ENCODE data around the gene CCSAP. TPM values are rescaled to one million over a fixed set of nuclear protein-coding genes. Genes with fewer than 3 reads are reported as not detected.

CCSAP gene
- total and polyA plus RNA-seq, 4 donors: 2.1 to 6.6 (median 2.9) TPM

GRCh38 chr1:229352975-229353374 lies 10.1 kb upstream of the CCSAP start:
- Histone ChIP-seq H3K4me1 (ENCODE audit: control insufficient read depth in 1 of 2, insufficient read depth in 2 of 2, low read length in 2 of 2) (no peaks in the 10 kb centered on the region), H3K9me3 (ENCODE audit: control insufficient read depth, low read length) (peaks cover 2% of the 10 kb centered on the region), H3K36me3 (ENCODE audit: control insufficient read depth in 1 of 2, insufficient read depth in 2 of 2, low read length in 1 of 2) (no peaks in the 10 kb centered on the region), H3K27ac (ENCODE audit: low read depth in 1 of 2, low read length in 2 of 2) (no peak overlapping the region), H3K27me3 (ENCODE audit: control insufficient read depth in 1 of 2, insufficient read depth in 2 of 2, low read length in 1 of 2) (no peaks in the 10 kb centered on the region), H3K4me3 (ENCODE audit: low read length in 2 of 2) (no peak overlapping the region)
- DNase-seq: no peak
- intact Hi-C loops (cut with DNase I): no loop called here
- 67 to 78% methylated on average over 2 of the region's 2 CpGs for WGBS, 2 donors
- ATAC-seq (ENCODE audit: low FRiP score): no peak

GRCh38 chr1:229349463-229350385 lies 6.9 kb upstream of the CCSAP start:
- WGBS, 2 donors: 78 to 79% methylated on average over 8 of the region's 8 CpGs
- DNase-seq (no peak), ATAC-seq (ENCODE audit: low FRiP score) (no peak)
- Histone ChIP-seq H3K27ac (ENCODE audit: low read depth in 1 of 2, low read length in 2 of 2) (no peak overlapping the region), H3K9me3 (ENCODE audit: control insufficient read depth, low read length) (no peaks in the 10 kb centered on the region), H3K36me3 (ENCODE audit: control insufficient read depth in 1 of 2, insufficient read depth in 2 of 2, low read length in 1 of 2) (no peaks in the 10 kb centered on the region), H3K27me3 (ENCODE audit: control insufficient read depth in 1 of 2, insufficient read depth in 2 of 2, low read length in 1 of 2) (no peaks in the 10 kb centered on the region), H3K4me3 (ENCODE audit: low read length in 2 of 2) (no peak overlapping the region), H3K4me1 (ENCODE audit: control insufficient read depth in 1 of 2, insufficient read depth in 2 of 2, low read length in 2 of 2) (no peaks in the 10 kb centered on the region)
- intact Hi-C loops (cut with DNase I): no loop called here

- no peaks in the 10 kb centered on the region for H3K4me1 ChIP-seq (ENCODE audit: control insufficient read depth in 1 of 2, insufficient read depth in 2 of 2, low read length in 2 of 2)
- H3K27ac ChIP-seq (ENCODE audit: low read depth in 1 of 2, low read length in 2 of 2): no peak overlapping the region
- H3K9me3 ChIP-seq (ENCODE audit: control insufficient read depth, low read length): no peaks in the 10 kb centered on the region
- intact Hi-C loops (cut with DNase I): no loop called here
- no peak for ATAC-seq (ENCODE audit: low FRiP score)
- no peaks in the 10 kb centered on the region for H3K36me3 ChIP-seq (ENCODE audit: control insufficient read depth in 1 of 2, insufficient read depth in 2 of 2, low read length in 1 of 2)
- 64 to 69% methylated on average over 3 of the region's 3 CpGs for WGBS, 2 donors
- DNase-seq: no peak
- H3K4me3 ChIP-seq (ENCODE audit: low read length in 2 of 2): no peak overlapping the region
- H3K27me3 ChIP-seq (ENCODE audit: control insufficient read depth in 1 of 2, insufficient read depth in 2 of 2, low read length in 1 of 2): no peaks in the 10 kb centered on the region
Measured at GRCh38 chr1:229347528-229347927, 4.7 kb upstream of the CCSAP start.

- H3K36me3 ChIP-seq (ENCODE audit: control insufficient read depth in 1 of 2, insufficient read depth in 2 of 2, low read length in 1 of 2): no peaks in the 10 kb centered on the region
- no peak overlapping the region for H3K27ac ChIP-seq (ENCODE audit: low read depth in 1 of 2, low read length in 2 of 2)
- intact Hi-C loops (cut with DNase I): no loop called here
- no peaks in the 10 kb centered on the region for H3K9me3 ChIP-seq (ENCODE audit: control insufficient read depth, low read length)
- H3K4me3 ChIP-seq (ENCODE audit: low read length in 2 of 2): no peak overlapping the region
- 52 to 57% methylated on average over 8 of the region's 8 CpGs for WGBS, 2 donors
- no peaks in the 10 kb centered on the region for H3K27me3 ChIP-seq (ENCODE audit: control insufficient read depth in 1 of 2, insufficient read depth in 2 of 2, low read length in 1 of 2)
- DNase-seq: no peak
- H3K4me1 ChIP-seq (ENCODE audit: control insufficient read depth in 1 of 2, insufficient read depth in 2 of 2, low read length in 2 of 2): no peaks in the 10 kb centered on the region
- ATAC-seq (ENCODE audit: low FRiP score): no peak
Measured at GRCh38 chr1:229344937-229345684, 2.3 kb upstream of the CCSAP start.

- 82 to 92% methylated on average over 16 of the region's 16 CpGs for WGBS, 2 donors
- H3K9me3 ChIP-seq (ENCODE audit: control insufficient read depth, low read length): no peaks in the 10 kb centered on the region
- intact Hi-C loops (cut with DNase I): no loop called here
- no peak overlapping the region for H3K4me3 ChIP-seq (ENCODE audit: low read length in 2 of 2)
- H3K27ac ChIP-seq (ENCODE audit: low read depth in 1 of 2, low read length in 2 of 2): no peak overlapping the region
- DNase-seq (no peak), ATAC-seq (ENCODE audit: low FRiP score) (no peak)
- no peaks in the 10 kb centered on the region for H3K4me1 ChIP-seq (ENCODE audit: control insufficient read depth in 1 of 2, insufficient read depth in 2 of 2, low read length in 2 of 2)
- H3K27me3 ChIP-seq (ENCODE audit: control insufficient read depth in 1 of 2, insufficient read depth in 2 of 2, low read length in 1 of 2): no peaks in the 10 kb centered on the region
- H3K36me3 ChIP-seq (ENCODE audit: control insufficient read depth in 1 of 2, insufficient read depth in 2 of 2, low read length in 1 of 2): no peaks in the 10 kb centered on the region
Measured at GRCh38 chr1:229344139-229344538, 1.3 kb upstream of the CCSAP start.

GRCh38 chr1:229341774-229342655 lies 832 bp downstream of the CCSAP start:
- 1% methylated on average over 67 to 103 of the region's 103 CpGs for WGBS, 2 donors

GRCh38 chr1:229340496-229340895 lies 2.4 kb downstream of the CCSAP start:
- no peaks in the 10 kb centered on the region for H3K9me3 ChIP-seq (ENCODE audit: control insufficient read depth, low read length)
- H3K4me1 ChIP-seq (ENCODE audit: control insufficient read depth in 1 of 2, insufficient read depth in 2 of 2, low read length in 2 of 2): no peaks in the 10 kb centered on the region
- ATAC-seq (ENCODE audit: low FRiP score): no peak
- H3K27me3 ChIP-seq (ENCODE audit: control insufficient read depth in 1 of 2, insufficient read depth in 2 of 2, low read length in 1 of 2): no peaks in the 10 kb centered on the region
- H3K4me3 ChIP-seq (ENCODE audit: low read length in 2 of 2): no peak overlapping the region
- H3K27ac ChIP-seq (ENCODE audit: low read depth in 1 of 2, low read length in 2 of 2): no peak overlapping the region
- intact Hi-C loops (cut with DNase I): no loop called here
- no peak for DNase-seq
- 95 to 96% methylated on average over 6 of the region's 6 CpGs for WGBS, 2 donors
- no peaks in the 10 kb centered on the region for H3K36me3 ChIP-seq (ENCODE audit: control insufficient read depth in 1 of 2, insufficient read depth in 2 of 2, low read length in 1 of 2)

More at GRCh38 chr1:229341774-229342655, 832 bp downstream of the CCSAP start:
- DNase-seq: peak; percentile 87 to 93
- Histone ChIP-seq H3K36me3 (ENCODE audit: control insufficient read depth in 1 of 2, insufficient read depth in 2 of 2, low read length in 1 of 2) (no peaks in the 10 kb centered on the region), H3K27ac (ENCODE audit: low read depth in 1 of 2, low read length in 2 of 2) (peak overlapping the region in 1 of 2 donors; percentile 48), H3K9me3 (ENCODE audit: control insufficient read depth, low read length) (no peaks in the 10 kb centered on the region), H3K27me3 (ENCODE audit: control insufficient read depth in 1 of 2, insufficient read depth in 2 of 2, low read length in 1 of 2) (no peaks in the 10 kb centered on the region), H3K4me3 (ENCODE audit: low read length in 2 of 2) (peak overlapping the region; percentile 69 to 86), H3K4me1 (ENCODE audit: control insufficient read depth in 1 of 2, insufficient read depth in 2 of 2, low read length in 2 of 2) (no peaks in the 10 kb centered on the region)
- ATAC-seq (ENCODE audit: low FRiP score): peak; percentile 95
- intact Hi-C loops (cut with DNase I): no loop called here

GRCh38 chr1:229339520-229339919 lies 3.3 kb downstream of the CCSAP start:
- no peak overlapping the region for H3K27ac ChIP-seq (ENCODE audit: low read depth in 1 of 2, low read length in 2 of 2)
- H3K27me3 ChIP-seq (ENCODE audit: control insufficient read depth in 1 of 2, insufficient read depth in 2 of 2, low read length in 1 of 2): no peaks in the 10 kb centered on the region
- H3K4me3 ChIP-seq (ENCODE audit: low read length in 2 of 2): no peak overlapping the region
- ATAC-seq (ENCODE audit: low FRiP score) (no peak), DNase-seq (peak in 1 of 2 donors; percentile 55)
- H3K36me3 ChIP-seq (ENCODE audit: control insufficient read depth in 1 of 2, insufficient read depth in 2 of 2, low read length in 1 of 2): no peaks in the 10 kb centered on the region
- WGBS, 2 donors: 96% methylated on average over 3 of the region's 3 CpGs
- intact Hi-C loops (cut with DNase I): loop anchor here in 1 of 2 donors (5.0 kb wide), 1 partner anchor 67 kb away; the partner anchor contains the start of gene RAB4A
- no peaks in the 10 kb centered on the region for H3K4me1 ChIP-seq (ENCODE audit: control insufficient read depth in 1 of 2, insufficient read depth in 2 of 2, low read length in 2 of 2)
- H3K9me3 ChIP-seq (ENCODE audit: control insufficient read depth, low read length): no peaks in the 10 kb centered on the region
